ENCODE data around the gene POLK. TPM values are rescaled to one million over a fixed set of nuclear protein-coding genes. Genes with fewer than 3 reads are reported as not detected.

The POLK gene
- total and polyA plus RNA-seq, 7 donors: 4.9 to 29.9 (median 18.9) TPM

- DNase-seq (no peak), ATAC-seq (peak in 3 of 4 donors; percentile 44 to 85 (median 81))
- 29 to 45% (median 29%) methylated on average over 2 of the region's 2 CpGs for WGBS, 3 donors
- intact Hi-C loops (cut with DNase I): no loop called here
- peaks cover 0 to 2% of the 10 kb centered on the region in 2 donors for H3K36me3 ChIP-seq (ENCODE audit: insufficient read depth in 1 of 2, low read depth in 1 of 2)
- no peak overlapping the region for H3K27ac ChIP-seq
- H3K27me3 ChIP-seq (ENCODE audit: insufficient read depth in 3 of 3, low read length in 2 of 3): no peaks in the 10 kb centered on the region
- no peaks in the 10 kb centered on the region for H3K9me3 ChIP-seq
- H3K4me3 ChIP-seq: no peak overlapping the region
- H3K4me1 ChIP-seq: no peaks in the 10 kb centered on the region
- TF ChIP-seq CTCF (IDR thresholded peaks at IDR 0.05): no peak
These were observed 33.4 kb downstream of the POLK start for GRCh38 chr5:75545131-75545530.

GRCh38 chr5:75546830-75547229 lies 35.1 kb downstream of the POLK start:
- Histone ChIP-seq H3K27ac (no peak overlapping the region), H3K9me3 (no peaks in the 10 kb centered on the region), H3K27me3 (ENCODE audit: insufficient read depth in 3 of 3, low read length in 2 of 3) (no peaks in the 10 kb centered on the region), H3K4me1 (no peaks in the 10 kb centered on the region), H3K36me3 (ENCODE audit: insufficient read depth in 1 of 2, low read depth in 1 of 2) (peaks cover 0 to 2% of the 10 kb centered on the region in 2 donors), H3K4me3 (no peak overlapping the region)
- no peak for DNase-seq
- ATAC-seq: no peak
- TF ChIP-seq CTCF (IDR thresholded peaks at IDR 0.05): no peak
- 95 to 97% (median 96%) methylated on average over 6 of the region's 6 CpGs for WGBS, 3 donors
- intact Hi-C loops (cut with DNase I): no loop called here

GRCh38 chr5:75547812-75548211 lies 36.1 kb downstream of the POLK start:
- no peaks in the 10 kb centered on the region for H3K4me1 ChIP-seq
- no peak for TF ChIP-seq CTCF (IDR thresholded peaks at IDR 0.05)
- peaks cover 2 to 9% of the 10 kb centered on the region in 2 donors for H3K36me3 ChIP-seq (ENCODE audit: insufficient read depth in 1 of 2, low read depth in 1 of 2)
- DNase-seq (no peak), ATAC-seq (no peak)
- H3K27ac ChIP-seq: no peak overlapping the region
- 75 to 85% (median 83%) methylated on average over 3 of the region's 3 CpGs for WGBS, 3 donors
- H3K27me3 ChIP-seq (ENCODE audit: insufficient read depth in 3 of 3, low read length in 2 of 3): no peaks in the 10 kb centered on the region
- H3K4me3 ChIP-seq: no peak overlapping the region
- no peaks in the 10 kb centered on the region for H3K9me3 ChIP-seq
- intact Hi-C loops (cut with DNase I): no loop called here

GRCh38 chr5:75550597-75550996 lies 38.9 kb downstream of the POLK start:
- H3K27me3 ChIP-seq (ENCODE audit: insufficient read depth in 3 of 3, low read length in 2 of 3): no peaks in the 10 kb centered on the region
- no peak for TF ChIP-seq CTCF (IDR thresholded peaks at IDR 0.05)
- no peaks in the 10 kb centered on the region for H3K9me3 ChIP-seq
- 98 to 100% (median 100%) methylated on average over 1 of the region's 1 CpG for WGBS, 3 donors
- no peak overlapping the region for H3K4me3 ChIP-seq
- DNase-seq: no peak
- intact Hi-C loops (cut with DNase I): no loop called here
- no peak overlapping the region for H3K27ac ChIP-seq
- peaks cover 2 to 30% of the 10 kb centered on the region in 2 donors for H3K36me3 ChIP-seq (ENCODE audit: insufficient read depth in 1 of 2, low read depth in 1 of 2)
- ATAC-seq: no peak
- no peaks in the 10 kb centered on the region for H3K4me1 ChIP-seq

- H3K9me3 ChIP-seq: no peaks in the 10 kb centered on the region
- no peaks in the 10 kb centered on the region for H3K27me3 ChIP-seq (ENCODE audit: insufficient read depth in 3 of 3, low read length in 2 of 3)
- DNase-seq (no peak), ATAC-seq (no peak)
- peaks cover 2 to 34% of the 10 kb centered on the region in 2 donors for H3K36me3 ChIP-seq (ENCODE audit: insufficient read depth in 1 of 2, low read depth in 1 of 2)
- no peak overlapping the region for H3K4me3 ChIP-seq
- WGBS, 3 donors: 68 to 81% (median 73%) methylated on average over 3 of the region's 3 CpGs
- H3K4me1 ChIP-seq: no peaks in the 10 kb centered on the region
- no peak for TF ChIP-seq CTCF (IDR thresholded peaks at IDR 0.05)
- intact Hi-C loops (cut with DNase I): no loop called here
- H3K27ac ChIP-seq: no peak overlapping the region
These were observed 39.8 kb downstream of the POLK start for GRCh38 chr5:75551471-75551870.
